GM12878 (cell line): Measurements from ENCODE around the gene ODC1. TPM values are rescaled to one million over a fixed set of nuclear protein-coding genes. Genes with fewer than 3 reads are reported as not detected.
A peak's percentile ranks its signal among the peaks of the same experiment; 100 is the strongest.

Experiments
- ATAC-seq: fragments of 200-7000 bp; cut with Tn5 transposase; 3 replicates; pipeline ENCODE4 v1.9.1; 2020; ENCODE audit warnings: mild to moderate bottlenecking, moderate library complexity
- BruUV-seq: library from RNA; stranded (reverse); fragments of 400-500 nt; replicated peaks from 2 replicates; lab custom pipeline; 2021; lab: Mats Ljungman, UMichigan
- CTCF ChIA-PET: fragments of 300-600 bp; sonication (Branson Sonifier 250); formaldehyde crosslinking; extraction: SDS; loops from one replicate; lab custom pipeline; 2021; ENCODE audit warnings: inconsistent platforms; lab: Yijun Ruan, JAX
- POLR2A ChIA-PET: fragments of 350-600 bp; formaldehyde crosslinking; extraction: SDS; loops from one replicate; lab custom pipeline; 2021; ENCODE audit warnings: inconsistent platforms; lab: Charles Lee
- RAD21 ChIA-PET: fragments of 300-600 bp; sonication (Branson Sonifier 250); formaldehyde crosslinking; loops from one replicate; lab custom pipeline; 2023; ENCODE audit warnings: antibody characterized with exemption; ENCODE audit not compliant: unreplicated experiment; lab: Charles Lee
- SMC1A ChIA-PET: fragments of 300-600 bp; sonication (Branson Sonifier 250); formaldehyde crosslinking; loops from one replicate; lab custom pipeline; 2023; ENCODE audit not compliant: unreplicated experiment, uncharacterized antibody; lab: Charles Lee
- DNase-seq: peaks from one replicate; pipeline ENCODE4 v3.0.0-alpha.2; 2011; ENCODE audit warnings: low read depth, low spot score
- FAIRE-seq: peaks from 3 replicates; lab custom pipeline; 2011; peaks lifted over from hg19 to GRCh38; lab: Jason Lieb, UNC
- H2AFZ ChIP-seq: 2 replicates; pipeline ENCODE4 v1.6.0; 2011; ENCODE audit warnings: low read depth, low read length, control low read depth; ENCODE audit not compliant: control insufficient read depth
- H3K27ac ChIP-seq: 2 replicates; pipeline ENCODE4 v1.5.1; 2011; ENCODE audit warnings: control low read depth; ENCODE audit not compliant: control insufficient read depth, insufficient read depth
- H3K27me3 ChIP-seq, 2 experiments: replicated peaks in 1 of 2; 2 replicates each; pipeline versions ENCODE4 v1.6.0 to v1.6.1; 2011; ENCODE audit warnings: low read length in 1 of 2; ENCODE audit not compliant: control insufficient read depth in 2 of 2, insufficient read depth in 2 of 2
- H3K36me3 ChIP-seq, 2 experiments: 2 replicates each; pipeline ENCODE4 v1.5.1; 2011; ENCODE audit warnings: low read length in 1 of 2; ENCODE audit not compliant: control insufficient read depth in 2 of 2, insufficient read depth in 2 of 2
- H3K4me1 ChIP-seq: 2 replicates; pipeline ENCODE4 v1.6.1; 2011; ENCODE audit warnings: mild to moderate bottlenecking, low read length, moderate library complexity, mixed read lengths; ENCODE audit not compliant: control insufficient read depth, insufficient read depth
- H3K4me2 ChIP-seq: 2 replicates; pipeline ENCODE4 v1.6.0; 2011; ENCODE audit warnings: control low read depth; ENCODE audit not compliant: control insufficient read depth, insufficient read depth
- H3K4me3 ChIP-seq: fragments of 200-600 bp; sonication (generic); 2 replicates; pipeline ENCODE4 v1.5.1; 2016
- H3K79me2 ChIP-seq: 2 replicates; pipeline ENCODE4 v1.6.0; 2011; ENCODE audit warnings: low read length; ENCODE audit not compliant: control insufficient read depth, insufficient read depth
- H3K9ac ChIP-seq: 2 replicates; pipeline ENCODE4 v1.8.0; 2011; ENCODE audit warnings: low read length, control low read depth, mixed read lengths; ENCODE audit not compliant: control insufficient read depth, insufficient read depth
- H3K9me3 ChIP-seq: replicated peaks from 3 replicates; pipeline ENCODE4 v1.5.1; 2011; ENCODE audit warnings: mild to moderate bottlenecking, low read length; ENCODE audit not compliant: control insufficient read depth, insufficient read depth
- H4K20me1 ChIP-seq: 2 replicates; pipeline ENCODE4 v1.6.0; 2011; ENCODE audit not compliant: control insufficient read depth, insufficient read depth
- CBX3 ChIP-seq: fragments of 200-600 bp; sonication (generic); IDR thresholded peaks from 2 replicates; pipeline ENCODE4 v1.6.1; 2016; ENCODE audit warnings: low read depth, borderline replicate concordance
- CEBPB ChIP-seq, 2 experiments: fragments of 150-350 bp in 1 of 2; IDR thresholded peaks; 2 replicates each; pipeline ENCODE4 v1.6.1; 2012 to 2014; ENCODE audit warnings: low read depth in 2 of 2, low read length in 2 of 2, borderline replicate concordance in 1 of 2, inconsistent platforms in 1 of 2
- E4F1 ChIP-seq: fragments of 450-650 bp; IDR thresholded peaks from 2 replicates; pipeline ENCODE4 v1.6.1; 2018; ENCODE audit warnings: borderline replicate concordance, mild to moderate bottlenecking; ENCODE audit not compliant: partially characterized antibody
- HDAC6 ChIP-seq: fragments of 200-600 bp; sonication (generic); IDR thresholded peaks from one replicate; pipeline ENCODE4 v1.8.0; 2017; ENCODE audit warnings: antibody characterized with exemption; ENCODE audit not compliant: unreplicated experiment
- HDGF ChIP-seq: fragments of 450-650 bp; IDR thresholded peaks from 2 replicates; pipeline ENCODE4 v1.6.1; 2016; ENCODE audit warnings: antibody characterized with exemption
- HSF1 ChIP-seq: fragments of 150-350 bp; IDR thresholded peaks from 2 replicates; pipeline ENCODE4 v1.6.1; 2014; ENCODE audit warnings: mild to moderate bottlenecking, low read depth, low read length
- MLLT1 ChIP-seq: fragments of 450-650 bp; IDR thresholded peaks from 2 replicates; pipeline ENCODE4 v1.6.1; 2016; ENCODE audit warnings: mild to moderate bottlenecking
- MYC ChIP-seq: IDR thresholded peaks from 2 replicates; pipeline ENCODE4 v1.6.1; 2011; ENCODE audit warnings: mild to moderate bottlenecking, low read length, moderate library complexity, inconsistent platforms; ENCODE audit not compliant: insufficient read depth, insufficient replicate concordance, insufficient read length, severe bottlenecking
- NBN ChIP-seq: fragments of 450-650 bp; IDR thresholded peaks from 2 replicates; pipeline ENCODE4 v1.6.1; 2016
- PKNOX1 ChIP-seq: fragments of 450-650 bp; IDR thresholded peaks from 2 replicates; pipeline ENCODE4 v1.6.1; 2016; ENCODE audit warnings: mild to moderate bottlenecking
- RELB ChIP-seq: fragments of 450-650 bp; IDR thresholded peaks from 2 replicates; pipeline ENCODE4 v1.6.1; 2017; ENCODE audit warnings: low read depth, mild to moderate bottlenecking, moderate library complexity
- WGBS: methylation state at CpG from one replicate; pipeline ENCODE4 v1.1.6; 2016; ENCODE audit warnings: low lambda C conversion rate; ENCODE audit not compliant: insufficient replicate concordance, insufficient coverage; ENCODE audit errors: missing lambda C conversion rate; 5-methylcytosine and 5-hydroxymethylcytosine counted together
- in situ Hi-C: fragments of 300-500 bp; cut with MboI; formaldehyde crosslinking; loops from 9 replicates; pipeline ENCODE4 v1.14.3; 2018; ENCODE audit warnings: mixed read lengths
- intact Hi-C: fragments of 100-400 bp; cut with micrococcal nuclease; formaldehyde crosslinking; loops from one replicate; pipeline ENCODE4 v1.14.2; 2022; ENCODE audit not compliant: unreplicated experiment
- polyA plus RNA-seq, 11 experiments: library from polyadenylated mRNA; depleted of rRNA in 4 of 11; unstranded in 6 of 11; stranded (reverse) in 5 of 11; fragments of >200 nt; fragmentation: Nextera tagmentation in 4 of 11; fragmentation: Illumina TruSeq in 1 of 11; extraction: Ambion mirVana in 4 of 11; extraction: Trizol in 1 of 11; gene quantifications; 1 replicate in 1 of 11; 2 replicates in 10 of 11; pipeline versions ENCODE4 v1.2.1 to v1.2.3, GENCODE V29; 2011 to 2016; ENCODE audit warnings: inconsistent platforms in 2 of 11, missing spikeins in 2 of 11, low read depth in 1 of 11
- total RNA-seq, 4 experiments: library from RNA; depleted of rRNA in 3 of 4; stranded (reverse); fragments of >200 nt in 3 of 4; fragmentation: Illumina TruSeq in 1 of 4; extraction: Trizol in 1 of 4; gene quantifications; 2 replicates each; pipeline versions ENCODE4 v1.2.1 to v1.2.3, GENCODE V29; 2013 to 2021

Gene ODC1
- total and polyA plus RNA-seq, 10 of the 15 experiments (the other 5 are each of a cell fraction or from before 2014, with no cell fraction given): 68.5 to 441 (median 340) TPM

- no peaks in the 10 kb centered on the region for H4K20me1 ChIP-seq
- CTCF ChIA-PET: interaction anchor here (1.4 to 9.1 kb wide), 7 partner anchors 13 to 361 kb away, joined by 3 to 166 read pairs (median 60); partner anchors contain the start of genes HPCAL1, ODC1 and RRM2
- H3K36me3 ChIP-seq: no peaks in the 10 kb centered on the region
- POLR2A ChIA-PET: interaction anchor here (1.2 to 2.5 kb wide), 4 partner anchors 13 to 25 kb away, joined by 3 to 16 read pairs (median 8); no protein-coding TSS in a partner anchor
- H3K4me2 ChIP-seq: no peak overlapping the region
- H3K9ac ChIP-seq: no peak overlapping the region
- H3K79me2 ChIP-seq: no peaks in the 10 kb centered on the region
- BruUV-seq: no TSS peak
- no peak overlapping the region for H3K4me3 ChIP-seq
- in situ Hi-C loops (loop anchor here (10.0 kb wide), 1 partner anchor 619 kb away; no protein-coding TSS in a partner anchor), intact Hi-C loops (loop anchor here (10.0 kb wide), 1 partner anchor 619 kb away; no protein-coding TSS in a partner anchor)
- FAIRE-seq (peak; percentile 65), ATAC-seq (no peak), DNase-seq (no peak)
- no peaks in the 10 kb centered on the region for H3K27me3 ChIP-seq
- H3K4me1 ChIP-seq: peaks cover 3% of the 10 kb centered on the region; the same call in 1 of the 2 replicates
- 73% methylated on average over 10 of the region's 10 CpGs for WGBS
- RAD21 ChIA-PET: interaction anchor here (0.8 to 7.3 kb wide), 12 partner anchors 12 to 359 kb away, joined by 3 to 178 read pairs (median 4); partner anchors contain the start of gene ODC1
- no peaks in the 10 kb centered on the region for H3K9me3 ChIP-seq
- H3K27ac ChIP-seq: no peak overlapping the region
- no peak overlapping the region for H2AFZ ChIP-seq
- SMC1A ChIA-PET: interaction anchor here (1.1 to 4.4 kb wide), 5 partner anchors 12 to 308 kb away, joined by 3 to 84 read pairs (median 6); no protein-coding TSS in a partner anchor
- TF ChIP-seq NBN: peak; percentile 61; the same call in 1 of the 2 replicates
- no peak for TF ChIP-seq HSF1
- TF ChIP-seq MYC: peak; percentile 16
- TF ChIP-seq E4F1: peak; percentile 18
- no peak for TF ChIP-seq CBX3
- peak; percentile 73; the same call in 1 of the 2 replicates for TF ChIP-seq PKNOX1
- TF ChIP-seq HDGF: peak; percentile 98
- no peak for TF ChIP-seq HDAC6
- peak; percentile 73 for TF ChIP-seq MLLT1
- TF ChIP-seq CEBPB (IDR thresholded peaks at IDR 0.05; ENCODE audit: borderline replicate concordance in 1 of 2, low read depth in 2 of 2, low read length in 2 of 2): no peak
- 0 out of 2 replicates have a peak, but pooled peaks have one; percentile 23 for TF ChIP-seq RELB
Measured at GRCh38 chr2:10433264-10433946, 14.7 kb downstream of the ODC1 start.
